ENCODE measurements around the gene TUBE1. TPM values are rescaled to one million over a fixed set of nuclear protein-coding genes. Genes with fewer than 3 reads are reported as not detected.
"Not testable (repeated sequence)": the region's sequence is repeated elsewhere in the genome, so short reads cannot be mapped to it uniquely, and the experiment has no call there.

Gene TUBE1
- total RNA-seq, 1 experiment from 2014 or later: 30.8 TPM

GRCh38 chr6:112058243-112059032, 28.8 kb downstream of the TUBE1 start:
- no peaks in the 10 kb centered on the region for H3K4me1 ChIP-seq
- H3K27me3 ChIP-seq (replicated peaks; ENCODE audit: control insufficient read depth, insufficient read depth, low read length): no peaks in the 10 kb centered on the region
- no peaks in the 10 kb centered on the region for H3K36me3 ChIP-seq (ENCODE audit: control insufficient read depth, insufficient read depth, low read length)
- no peaks in the 10 kb centered on the region for H3K9me3 ChIP-seq
- H3K4me3 ChIP-seq (ENCODE audit: low read depth, low read length): no peak overlapping the region
- BruUV-seq (replicated peaks): no TSS peak
- intact Hi-C loops (cut with micrococcal nuclease; ENCODE audit: unreplicated experiment): no loop called here
- no peaks in the 10 kb centered on the region for H3K4me1 Mint-ChIP-seq (ENCODE audit: low read depth, unreplicated experiment)
- no peak overlapping the region for H3K27ac Mint-ChIP-seq (ENCODE audit: unreplicated experiment)
- no peak for DNase-seq
- POLR2A ChIA-PET: no interaction called here
- no peaks in the 10 kb centered on the region for H3K9me3 Mint-ChIP-seq (ENCODE audit: unreplicated experiment)
- H3K27me3 Mint-ChIP-seq (ENCODE audit: insufficient read depth, unreplicated experiment): peaks cover 5% of the 10 kb centered on the region
- CTCF ChIA-PET: no interaction called here
- H3K4me3 Mint-ChIP-seq (ENCODE audit: unreplicated experiment): no peak overlapping the region
- H3K36me3 Mint-ChIP-seq (ENCODE audit: insufficient read depth, unreplicated experiment): no peaks in the 10 kb centered on the region
- TF ChIP-seq CTCF (IDR thresholded peaks at IDR 0.05; ENCODE audit: insufficient read depth in 1 of 2, low read depth in 1 of 2, low read length in 1 of 2, severe bottlenecking in 1 of 2, unreplicated experiment in 1 of 2): no peak

DNA sequence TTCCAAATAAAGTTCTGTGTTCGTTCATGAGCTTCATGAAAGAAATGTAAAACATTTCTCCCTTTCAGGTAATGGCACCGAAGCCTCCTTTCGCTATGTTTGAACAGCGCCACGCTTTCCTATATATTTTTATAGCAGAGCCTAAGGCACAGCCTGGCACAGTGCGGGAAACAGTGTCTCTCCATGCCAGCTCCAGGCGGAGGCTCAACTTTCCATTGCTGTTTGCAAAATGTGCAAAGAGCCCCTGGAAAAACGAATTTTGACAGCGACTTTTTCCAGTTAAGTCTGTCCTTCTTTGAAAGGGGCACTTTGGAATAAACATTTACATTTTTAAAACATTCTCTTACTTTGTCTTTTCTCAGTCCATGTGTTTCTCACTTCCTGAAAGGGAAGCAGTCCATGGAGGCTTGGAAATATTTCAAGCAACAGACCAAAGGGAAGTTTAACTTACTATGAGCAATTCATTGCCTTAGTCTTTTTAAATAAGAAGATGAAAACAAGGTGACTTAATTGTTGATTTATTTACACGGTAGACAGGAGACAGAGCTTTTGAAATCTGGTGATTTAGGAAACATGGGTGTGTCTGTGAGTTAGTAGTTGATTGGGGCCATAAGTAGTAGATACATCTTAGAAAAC, 32.6 kb downstream of the TUBE1 start:
- ChIA-PET POLR2A (no interaction called here), CTCF (no interaction called here)
- no TSS peak for BruUV-seq (replicated peaks)
- DNase-seq: no peak
- H3K27me3 Mint-ChIP-seq (ENCODE audit: insufficient read depth, unreplicated experiment): peaks cover 11% of the 10 kb centered on the region
- Histone ChIP-seq H3K36me3 (ENCODE audit: control insufficient read depth, insufficient read depth, low read length) (no peaks in the 10 kb centered on the region), H3K4me3 (ENCODE audit: low read depth, low read length) (no peak overlapping the region), H3K4me1 (no peaks in the 10 kb centered on the region), H3K9me3 (no peaks in the 10 kb centered on the region), H3K27me3 (replicated peaks; ENCODE audit: control insufficient read depth, insufficient read depth, low read length) (no peaks in the 10 kb centered on the region)
- no peak overlapping the region for H3K27ac Mint-ChIP-seq (ENCODE audit: unreplicated experiment)
- intact Hi-C loops (cut with micrococcal nuclease; ENCODE audit: unreplicated experiment): no loop called here
- TF ChIP-seq CTCF (IDR thresholded peaks at IDR 0.05; ENCODE audit: insufficient read depth in 1 of 2, low read depth in 1 of 2, low read length in 1 of 2, severe bottlenecking in 1 of 2, unreplicated experiment in 1 of 2): no peak
- H3K9me3 Mint-ChIP-seq (ENCODE audit: unreplicated experiment): no peaks in the 10 kb centered on the region
- no peak overlapping the region for H3K4me3 Mint-ChIP-seq (ENCODE audit: unreplicated experiment)
- H3K4me1 Mint-ChIP-seq (ENCODE audit: low read depth, unreplicated experiment): no peaks in the 10 kb centered on the region
- H3K36me3 Mint-ChIP-seq (ENCODE audit: insufficient read depth, unreplicated experiment): no peaks in the 10 kb centered on the region

DNA sequence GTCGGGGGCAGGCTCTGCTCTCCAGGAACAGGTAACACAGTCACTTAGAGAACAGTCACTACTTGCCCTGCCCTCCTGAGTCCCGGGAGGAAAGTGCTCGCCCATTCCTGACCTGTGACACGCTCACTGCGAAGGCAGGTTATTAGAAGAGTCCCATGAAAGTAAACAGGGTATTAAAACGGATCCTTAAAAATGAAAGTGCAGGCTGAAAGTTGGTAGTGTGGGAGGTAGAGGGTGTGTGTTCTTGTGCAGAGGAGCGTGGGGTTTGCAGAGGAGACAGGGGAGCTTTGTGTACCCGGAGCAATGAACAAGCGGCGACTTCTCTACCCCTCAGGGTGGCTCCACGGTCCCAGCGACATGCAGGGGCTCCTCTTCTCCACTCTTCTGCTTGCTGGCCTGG, 33.3 kb downstream of the TUBE1 start, which contains the start of gene CCN6:
CCN6 (plus strand) TSS at position 104 of the 400 bp plus-strand sequence; CDS start at position 358, 254 bp downstream.
- TF ChIP-seq CTCF (IDR thresholded peaks at IDR 0.05; ENCODE audit: insufficient read depth in 1 of 2, low read depth in 1 of 2, low read length in 1 of 2, severe bottlenecking in 1 of 2, unreplicated experiment in 1 of 2): no peak
- ChIA-PET POLR2A (no interaction called here), CTCF (no interaction called here)
- Mint-ChIP-seq H3K27me3 (ENCODE audit: insufficient read depth, unreplicated experiment) (peaks cover 11% of the 10 kb centered on the region), H3K4me3 (ENCODE audit: unreplicated experiment) (no peak within 1 kb of the TSS), H3K36me3 (ENCODE audit: insufficient read depth, unreplicated experiment) (no peaks in the 10 kb centered on the region), H3K4me1 (ENCODE audit: low read depth, unreplicated experiment) (no peaks in the 10 kb centered on the region), H3K27ac (ENCODE audit: unreplicated experiment) (no peak within 1 kb of the TSS), H3K9me3 (ENCODE audit: unreplicated experiment) (no peaks in the 10 kb centered on the region)
- H3K9me3 ChIP-seq: no peaks in the 10 kb centered on the region
- no TSS peak for BruUV-seq (replicated peaks)
- DNase-seq: no peak
- no peak within 1 kb of the TSS for H3K4me3 ChIP-seq (ENCODE audit: low read depth, low read length)
- no peaks in the 10 kb centered on the region for H3K36me3 ChIP-seq (ENCODE audit: control insufficient read depth, insufficient read depth, low read length)
- intact Hi-C loops (cut with micrococcal nuclease; ENCODE audit: unreplicated experiment): no loop called here
- H3K4me1 ChIP-seq: no peaks in the 10 kb centered on the region
- no peaks in the 10 kb centered on the region for H3K27me3 ChIP-seq (replicated peaks; ENCODE audit: control insufficient read depth, insufficient read depth, low read length)

DNA sequence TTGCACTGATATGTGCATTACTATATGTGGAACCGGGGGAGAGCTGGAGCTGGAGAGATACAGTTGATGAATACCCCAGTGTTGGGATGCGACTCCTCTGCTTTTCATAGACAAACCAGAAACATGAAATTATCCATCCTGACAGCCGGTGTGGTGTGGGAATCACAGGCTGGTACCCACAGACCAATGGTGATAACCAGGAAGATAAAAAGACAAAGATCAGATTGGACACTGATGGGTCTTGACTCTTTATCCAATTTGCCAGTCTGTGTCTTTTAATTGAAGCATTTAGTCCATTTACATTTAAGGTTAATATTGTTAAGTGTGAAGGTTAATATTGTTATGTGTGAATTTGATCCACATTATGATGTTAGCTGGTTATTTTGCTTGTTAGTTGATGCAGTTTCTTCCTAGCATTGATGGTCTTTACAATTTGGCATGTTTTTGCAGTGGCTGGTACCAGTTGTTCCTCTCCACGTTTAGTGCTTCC, 36.0 kb downstream of the TUBE1 start:
- not testable (repeated sequence) for H3K4me3 Mint-ChIP-seq (ENCODE audit: unreplicated experiment)

More for the DNA sequence above, 36.0 kb downstream of the TUBE1 start:
- intact Hi-C loops (cut with micrococcal nuclease; ENCODE audit: unreplicated experiment); H3K4me3 ChIP-seq (ENCODE audit: low read depth, low read length); H3K27ac Mint-ChIP-seq (ENCODE audit: unreplicated experiment); H3K4me1 Mint-ChIP-seq (ENCODE audit: low read depth, unreplicated experiment); CTCF ChIA-PET; H3K9me3 ChIP-seq; DNase-seq; H3K36me3 ChIP-seq (ENCODE audit: control insufficient read depth, insufficient read depth, low read length); POLR2A ChIA-PET; H3K36me3 Mint-ChIP-seq (ENCODE audit: insufficient read depth, unreplicated experiment); H3K27me3 ChIP-seq (replicated peaks; ENCODE audit: control insufficient read depth, insufficient read depth, low read length); H3K9me3 Mint-ChIP-seq (ENCODE audit: unreplicated experiment); H3K4me1 ChIP-seq; BruUV-seq (replicated peaks): not testable (repeated sequence)
- peaks cover 11% of the 10 kb centered on the region for H3K27me3 Mint-ChIP-seq (ENCODE audit: insufficient read depth, unreplicated experiment)

Measured in Caco-2 (cell line).